SK-N-SH (cell line): ENCODE results near the gene POTEG.
"Not testable (repeated sequence)": the region's sequence is repeated elsewhere in the genome, so short reads cannot be mapped to it uniquely, and the experiment has no call there.

Source experiments
- ELF1 ChIP-seq: IDR thresholded peaks from 2 replicates; pipeline ENCODE4 v1.4.0; 2012
- EP300 ChIP-seq, 2 experiments: IDR thresholded peaks; 2 replicates each; pipeline versions ENCODE4 v1.4.0 to v1.6.1; 2012; ENCODE audit warnings: borderline replicate concordance in 1 of 2, low read depth in 1 of 2, low read length in 1 of 2
- EZH2phosphoT487 ChIP-seq: fragments of 200-600 bp; sonication (generic); IDR thresholded peaks from 2 replicates; pipeline ENCODE4 v1.6.1; 2017; ENCODE audit warnings: low read depth, mixed run types, mild to moderate bottlenecking, antibody characterized with exemption, moderate library complexity, borderline replicate concordance
- GABPA ChIP-seq: IDR thresholded peaks from 2 replicates; pipeline ENCODE4 v1.4.0; 2012; ENCODE audit warnings: low read depth, mild to moderate bottlenecking
- GATA2 ChIP-seq: sonication (generic); formaldehyde crosslinking; IDR thresholded peaks from 2 replicates; pipeline ENCODE4 v1.5.0; 2020; ENCODE audit warnings: mild to moderate bottlenecking, missing genetic modification reagents
- JUND ChIP-seq: IDR thresholded peaks from 2 replicates; pipeline ENCODE4 v1.4.0; 2012
- POLR2AphosphoS5 ChIP-seq: IDR thresholded peaks from 2 replicates; pipeline ENCODE4 v1.6.1; 2012; ENCODE audit warnings: low read depth, low read length
- REST ChIP-seq: IDR thresholded peaks from 2 replicates; pipeline ENCODE4 v1.6.1; 2012; ENCODE audit warnings: mild to moderate bottlenecking, low read depth, low read length, moderate library complexity
- RXRA ChIP-seq: IDR thresholded peaks from 2 replicates; pipeline ENCODE4 v1.4.0; 2012; ENCODE audit warnings: low read depth, mild to moderate bottlenecking, borderline replicate concordance
- USF2 ChIP-seq: fragments of 150-350 bp; IDR thresholded peaks from 2 replicates; pipeline ENCODE4 v1.6.1; 2017; ENCODE audit warnings: antibody characterized with exemption, low read length, low read depth, borderline replicate concordance
- YY1 ChIP-seq: IDR thresholded peaks from 2 replicates; pipeline ENCODE4 v1.4.0; 2012; ENCODE audit warnings: low read depth, mild to moderate bottlenecking
- ZBTB33 ChIP-seq: IDR thresholded peaks from 2 replicates; pipeline ENCODE4 v1.4.0; 2012; ENCODE audit warnings: low read depth, borderline replicate concordance
- TF ChIP-seq, protein P1 (sequence below): fragments of 200-600 bp; sonication (generic); IDR thresholded peaks from 2 replicates; pipeline ENCODE4 v1.6.1; 2017; ENCODE audit warnings: antibody characterized with exemption, mild to moderate bottlenecking, moderate library complexity
- TF ChIP-seq, protein P2 (sequence below): IDR thresholded peaks from 2 replicates; pipeline ENCODE4 v1.4.0; 2012; ENCODE audit warnings: low read depth

- TF ChIP-seq, protein P1, sequence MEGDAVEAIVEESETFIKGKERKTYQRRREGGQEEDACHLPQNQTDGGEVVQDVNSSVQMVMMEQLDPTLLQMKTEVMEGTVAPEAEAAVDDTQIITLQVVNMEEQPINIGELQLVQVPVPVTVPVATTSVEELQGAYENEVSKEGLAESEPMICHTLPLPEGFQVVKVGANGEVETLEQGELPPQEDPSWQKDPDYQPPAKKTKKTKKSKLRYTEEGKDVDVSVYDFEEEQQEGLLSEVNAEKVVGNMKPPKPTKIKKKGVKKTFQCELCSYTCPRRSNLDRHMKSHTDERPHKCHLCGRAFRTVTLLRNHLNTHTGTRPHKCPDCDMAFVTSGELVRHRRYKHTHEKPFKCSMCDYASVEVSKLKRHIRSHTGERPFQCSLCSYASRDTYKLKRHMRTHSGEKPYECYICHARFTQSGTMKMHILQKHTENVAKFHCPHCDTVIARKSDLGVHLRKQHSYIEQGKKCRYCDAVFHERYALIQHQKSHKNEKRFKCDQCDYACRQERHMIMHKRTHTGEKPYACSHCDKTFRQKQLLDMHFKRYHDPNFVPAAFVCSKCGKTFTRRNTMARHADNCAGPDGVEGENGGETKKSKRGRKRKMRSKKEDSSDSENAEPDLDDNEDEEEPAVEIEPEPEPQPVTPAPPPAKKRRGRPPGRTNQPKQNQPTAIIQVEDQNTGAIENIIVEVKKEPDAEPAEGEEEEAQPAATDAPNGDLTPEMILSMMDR, result not testable (repeated sequence)
- not testable (repeated sequence) for TF ChIP-seq EP300 (IDR thresholded peaks at IDR 0.05; ENCODE audit: borderline replicate concordance in 1 of 2, low read depth in 1 of 2, low read length in 1 of 2); GABPA; JUND; ELF1; ZBTB33; POLR2AphosphoS5; REST; EZH2phosphoT487; GATA2; USF2; YY1; RXRA
- TF ChIP-seq, protein P2, sequence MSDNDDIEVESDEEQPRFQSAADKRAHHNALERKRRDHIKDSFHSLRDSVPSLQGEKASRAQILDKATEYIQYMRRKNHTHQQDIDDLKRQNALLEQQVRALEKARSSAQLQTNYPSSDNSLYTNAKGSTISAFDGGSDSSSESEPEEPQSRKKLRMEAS, result not testable (repeated sequence)
Observed at GRCh38 chr14:19394727-19395126, 39.4 kb downstream of the POTEG start.
